GM18951 (cell line): ENCODE measurements around the gene ZFP36L2.

ENCODE experiments used
- POLR2A ChIP-seq: IDR thresholded peaks from 4 replicates; pipeline ENCODE4 v1.6.1; 2011; ENCODE audit warnings: mild to moderate bottlenecking; ENCODE audit not compliant: insufficient read length, insufficient read depth; ENCODE audit errors: extremely low read depth
- in situ Hi-C: fragments of 300-500 bp; cut with MboI; formaldehyde crosslinking; loops from one replicate; pipeline ENCODE4 v1.12.0; 2022; ENCODE audit warnings: low sequenced_read_pairs, mixed read lengths, inconsistent platforms; ENCODE audit not compliant: unreplicated experiment

Gene ZFP36L2

GRCh38 chr2:43224131-43224570, 2.3 kb downstream of the ZFP36L2 start:
- TF ChIP-seq POLR2A: peak; percentile 8
- in situ Hi-C loops: no loop called here

GRCh38 chr2:43223521-43224001, 2.8 kb downstream of the ZFP36L2 start:
- in situ Hi-C loops: no loop called here
- TF ChIP-seq POLR2A: no peak

GRCh38 chr2:43222475-43223309, 3.7 kb downstream of the ZFP36L2 start:
- no peak for TF ChIP-seq POLR2A
- in situ Hi-C loops: no loop called here

- in situ Hi-C loops: no loop called here
- TF ChIP-seq POLR2A: peak; percentile 40
Observed at GRCh38 chr2:43221763-43222474, 4.5 kb downstream of the ZFP36L2 start.

GRCh38 chr2:43221124-43221762, 5.2 kb downstream of the ZFP36L2 start:
- peak; percentile 40 for TF ChIP-seq POLR2A
- in situ Hi-C loops: no loop called here

GRCh38 chr2:43220760-43221123, 5.7 kb downstream of the ZFP36L2 start:
- in situ Hi-C loops: no loop called here

GRCh38 chr2:43220229-43220751, 6.1 kb downstream of the ZFP36L2 start:
- no peak for TF ChIP-seq POLR2A
- in situ Hi-C loops: no loop called here

More at GRCh38 chr2:43220760-43221123, 5.7 kb downstream of the ZFP36L2 start:
- TF ChIP-seq POLR2A: no peak

GRCh38 chr2:43219383-43220228, 6.8 kb downstream of the ZFP36L2 start:
- in situ Hi-C loops: no loop called here
- peak; percentile 68 for TF ChIP-seq POLR2A

- peak; percentile 54 for TF ChIP-seq POLR2A
- in situ Hi-C loops: no loop called here
Observed at GRCh38 chr2:43218702-43219382, 7.6 kb downstream of the ZFP36L2 start.

GRCh38 chr2:43218155-43218701, 8.2 kb downstream of the ZFP36L2 start:
- no peak for TF ChIP-seq POLR2A
- in situ Hi-C loops: no loop called here
